ENCODE results near the gene ADAP1. TPM values are rescaled to one million over a fixed set of nuclear protein-coding genes. Genes with fewer than 3 reads are reported as not detected.

The ADAP1 gene
- total and polyA plus RNA-seq, 7 donors, result 11.4 to 157 (median 72.6) TPM

DNA sequence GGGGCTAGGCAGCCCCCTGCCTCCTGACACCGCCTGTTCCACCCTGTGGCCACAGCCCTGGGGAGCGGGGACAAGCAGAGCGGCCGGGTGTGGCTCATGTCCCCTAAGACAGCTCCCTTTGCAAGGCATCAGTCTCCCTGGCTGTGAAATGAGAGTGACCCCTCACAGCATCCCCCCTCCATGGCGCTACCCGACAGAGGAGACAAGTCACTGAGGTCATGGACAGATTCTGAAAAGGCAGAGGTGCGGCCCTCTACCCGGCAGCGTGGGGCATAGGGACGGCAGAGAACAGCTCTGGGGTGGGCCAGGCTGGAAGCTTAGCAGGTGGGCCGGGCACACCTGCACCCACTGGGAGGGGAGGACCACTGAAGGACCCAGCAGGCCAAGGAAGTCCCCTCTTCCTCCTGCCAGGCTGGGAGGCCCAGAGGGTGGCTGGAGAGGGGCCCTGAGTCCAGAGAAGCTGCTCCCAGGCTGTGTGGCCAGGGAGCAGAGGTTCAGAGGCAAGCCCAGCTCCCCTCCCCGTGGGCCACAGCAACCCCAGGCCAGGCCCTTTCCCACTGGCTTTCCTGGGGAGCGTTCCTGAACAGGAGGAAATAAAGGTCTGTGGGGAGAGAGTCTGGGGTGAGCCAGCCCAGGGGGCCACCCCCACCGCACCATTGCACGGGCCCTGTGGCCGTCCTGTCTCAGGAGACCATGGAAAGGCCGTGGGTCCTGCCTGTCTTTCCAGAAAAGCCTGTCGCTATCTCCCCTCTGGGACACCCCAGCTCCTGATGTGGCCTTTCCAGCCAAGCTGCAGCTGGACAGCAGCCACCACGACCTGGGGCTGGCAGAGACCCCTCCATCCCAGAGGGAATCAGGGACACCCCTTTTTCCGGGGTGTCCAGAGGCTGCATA, 1.7 kb downstream of the ADAP1 start:
- intact Hi-C loops (cut with DNase I), result loop anchor here (5.0 to 10.0 kb wide), 4 partner anchors 35 to 168 kb away; partner anchors contain the start of gene GET4
- Histone ChIP-seq H3K4me1 (peaks cover 0 to 36% (median 25%) of the 10 kb centered on the region in 4 donors), H3K27ac (peak overlapping the region; percentile 80 to 90 (median 88)), H3K36me3 (no peaks in the 10 kb centered on the region), H3K4me3 (peak overlapping the region in 3 of 4 donors; percentile 68 to 78 (median 73)), H3K9me3 (no peaks in the 10 kb centered on the region), H3K27me3 (no peaks in the 10 kb centered on the region)
- DNase-seq, result peak; percentile 62
- 51 to 80% methylated on average over 20 of the region's 20 CpGs for WGBS, 2 donors
- TF ChIP-seq POLR2A (IDR thresholded peaks at IDR 0.05) (no peak), CTCF (IDR thresholded peaks at IDR 0.05) (no peak)

DNA sequence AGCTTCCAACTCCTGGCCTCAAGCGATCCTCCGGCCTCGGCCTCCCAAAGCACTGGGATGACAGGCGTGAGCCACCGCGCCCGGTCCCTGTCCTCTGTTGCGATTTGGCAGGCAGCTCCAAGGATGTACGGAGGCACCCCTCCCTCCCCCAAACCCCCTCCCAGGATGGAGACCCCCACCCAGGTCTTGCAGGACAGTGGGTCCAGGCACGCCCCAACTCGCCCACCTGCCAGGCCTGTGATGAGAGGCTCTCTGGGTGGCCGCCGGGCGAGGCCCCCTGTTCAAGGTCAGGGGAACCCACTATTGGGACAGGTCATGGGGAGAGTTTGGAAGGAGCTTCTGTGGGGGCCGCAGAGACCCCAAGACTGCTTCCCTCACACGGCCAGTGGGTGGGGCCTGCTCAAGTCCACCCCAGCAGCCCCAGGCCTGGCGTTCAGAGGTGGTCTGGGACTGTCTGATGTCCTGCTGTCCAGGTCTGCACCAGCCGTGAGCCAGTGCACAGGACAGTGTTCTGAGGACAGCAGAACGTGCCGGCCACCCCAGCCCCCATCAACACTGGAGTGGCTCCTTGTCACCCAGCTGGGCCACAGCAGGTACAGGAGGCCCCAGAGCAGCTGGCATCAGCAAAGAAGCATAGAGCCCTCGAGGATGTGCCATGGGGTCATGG, 2.5 kb downstream of the ADAP1 start:
- WGBS, 2 donors, result 91 to 92% methylated on average over 21 of the region's 21 CpGs
- intact Hi-C loops (cut with DNase I), result loop anchor here (5.0 to 10.0 kb wide), 4 partner anchors 35 to 167 kb away; partner anchors contain the start of gene GET4
- no peak overlapping the region for H3K27ac ChIP-seq
- H3K36me3 ChIP-seq, result no peaks in the 10 kb centered on the region
- H3K27me3 ChIP-seq, result no peaks in the 10 kb centered on the region
- no peaks in the 10 kb centered on the region for H3K9me3 ChIP-seq
- H3K4me1 ChIP-seq, result peaks cover 0 to 36% (median 25%) of the 10 kb centered on the region in 4 donors
- peak; percentile 63 for DNase-seq
- TF ChIP-seq EP300 (IDR thresholded peaks at IDR 0.05), result no peak
- no peak for TF ChIP-seq POLR2AphosphoS5 (IDR thresholded peaks at IDR 0.05)
- TF ChIP-seq CTCF (IDR thresholded peaks at IDR 0.05), result no peak
- no peak for TF ChIP-seq POLR2A (IDR thresholded peaks at IDR 0.05)
- H3K4me3 ChIP-seq, result no peak overlapping the region

- Histone ChIP-seq H3K27me3 (no peaks in the 10 kb centered on the region), H3K9me3 (no peaks in the 10 kb centered on the region), H3K4me3 (no peak overlapping the region), H3K27ac (no peak overlapping the region), H3K36me3 (no peaks in the 10 kb centered on the region), H3K4me1 (peaks cover 0 to 20% (median 16%) of the 10 kb centered on the region in 4 donors)
- intact Hi-C loops (cut with DNase I), result no loop called here
- 84 to 91% methylated on average over 27 to 28 of the region's 28 CpGs for WGBS, 2 donors
- TF ChIP-seq EP300 (IDR thresholded peaks at IDR 0.05) (no peak), CTCF (IDR thresholded peaks at IDR 0.05) (no peak)
- DNase-seq, result peak; percentile 58
These were observed 5.2 kb downstream of the ADAP1 start for GRCh38 chr7:949021-949934.

DNA sequence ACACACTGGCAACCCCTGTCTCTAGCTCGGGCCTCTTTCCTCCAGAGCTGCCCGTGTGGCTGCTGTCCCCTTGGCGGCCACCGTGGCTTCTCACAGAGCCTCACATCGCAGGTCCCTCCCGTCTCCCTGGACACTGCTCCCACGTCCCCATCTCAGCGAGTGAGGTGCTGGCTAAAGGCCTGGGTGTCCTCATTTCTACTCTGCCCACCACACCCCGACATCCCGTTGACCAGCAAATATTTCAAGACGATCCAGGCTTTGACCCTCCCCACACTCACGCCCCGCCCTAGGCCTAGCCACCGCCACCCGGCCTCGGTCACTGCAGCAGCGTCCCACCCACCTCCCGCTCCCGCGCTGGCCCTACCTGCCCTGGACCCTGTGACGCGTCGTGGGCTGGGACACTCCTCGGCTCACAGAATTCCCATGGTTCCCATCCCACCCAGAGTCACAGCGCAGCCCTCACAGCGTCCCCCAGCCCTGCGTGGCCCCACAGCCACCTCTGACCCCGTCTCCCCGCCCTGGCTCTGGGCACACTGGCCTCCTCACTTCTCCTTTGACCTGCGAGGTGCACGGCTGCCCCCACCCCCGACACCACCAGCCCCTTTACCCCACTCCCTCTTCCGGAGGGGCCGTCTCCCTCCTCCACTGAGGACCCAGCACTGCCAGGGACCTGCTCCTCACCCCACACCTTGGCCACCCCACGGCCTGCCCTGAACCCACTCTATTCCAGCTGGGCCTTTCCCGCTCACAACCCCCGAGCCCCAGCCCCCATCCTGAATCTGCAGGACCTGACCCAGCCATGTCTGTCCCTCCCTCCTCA, 6.9 kb downstream of the ADAP1 start:
- DNase-seq, result peak; percentile 56
- Histone ChIP-seq H3K27me3 (no peaks in the 10 kb centered on the region), H3K4me3 (no peak overlapping the region), H3K9me3 (no peaks in the 10 kb centered on the region), H3K27ac (no peak overlapping the region), H3K36me3 (no peaks in the 10 kb centered on the region), H3K4me1 (peaks cover 0 to 6% (median 2%) of the 10 kb centered on the region in 4 donors)
- 78 to 88% methylated on average over 37 of the region's 37 CpGs for WGBS, 2 donors
- TF ChIP-seq POLR2AphosphoS5 (IDR thresholded peaks at IDR 0.05) (no peak), CTCF (IDR thresholded peaks at IDR 0.05) (no peak)
- intact Hi-C loops (cut with DNase I), result no loop called here

Data from sigmoid colon (tissue), 7 donors.